ENCODE data around the gene SLC17A7. TPM values are rescaled to one million over a fixed set of nuclear protein-coding genes. Genes with fewer than 3 reads are reported as not detected.

The SLC17A7 gene
- total RNA-seq, 2 experiments from 2014 or later, result not detected

DNA sequence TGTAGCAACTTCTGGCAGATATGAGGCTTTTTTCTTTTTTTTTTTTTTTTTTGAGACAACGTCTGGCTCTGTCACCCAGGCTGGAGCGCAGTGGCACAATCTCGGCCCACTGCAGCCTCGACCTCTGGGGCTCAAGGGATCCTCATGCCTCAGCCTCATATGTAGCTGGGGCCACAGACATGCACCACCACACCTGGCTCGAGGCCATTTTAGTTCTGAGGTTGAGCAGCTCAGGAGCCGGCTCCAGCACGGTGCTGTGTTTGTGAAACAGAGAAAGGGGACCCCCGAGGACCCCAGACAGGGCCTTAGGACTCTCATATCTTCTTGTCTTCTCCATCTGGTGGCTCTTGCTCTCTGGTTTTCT is 29.3 kb upstream of the SLC17A7 start:
- Mint-ChIP-seq H3K4me1 (ENCODE audit: low read depth) (peaks cover 54% of the 10 kb centered on the region), H3K9me3 (no peaks in the 10 kb centered on the region), H3K27me3 (no peaks in the 10 kb centered on the region), H3K36me3 (ENCODE audit: low read depth) (peaks cover 21% of the 10 kb centered on the region), H3K27ac (peak overlapping the region; percentile 98), H3K4me3 (peak overlapping the region; percentile 79)
- H3K36me3 ChIP-seq (ENCODE audit: insufficient read depth, low read length), result peaks cover 15% of the 10 kb centered on the region
- DNase-seq (no peak), ATAC-seq (ENCODE audit: poor library complexity) (no peak)
- no peaks in the 10 kb centered on the region for H3K9me3 ChIP-seq (ENCODE audit: control insufficient read depth in 1 of 2, insufficient read depth in 1 of 2, low read length in 2 of 2)
- TF ChIP-seq, protein P1, sequence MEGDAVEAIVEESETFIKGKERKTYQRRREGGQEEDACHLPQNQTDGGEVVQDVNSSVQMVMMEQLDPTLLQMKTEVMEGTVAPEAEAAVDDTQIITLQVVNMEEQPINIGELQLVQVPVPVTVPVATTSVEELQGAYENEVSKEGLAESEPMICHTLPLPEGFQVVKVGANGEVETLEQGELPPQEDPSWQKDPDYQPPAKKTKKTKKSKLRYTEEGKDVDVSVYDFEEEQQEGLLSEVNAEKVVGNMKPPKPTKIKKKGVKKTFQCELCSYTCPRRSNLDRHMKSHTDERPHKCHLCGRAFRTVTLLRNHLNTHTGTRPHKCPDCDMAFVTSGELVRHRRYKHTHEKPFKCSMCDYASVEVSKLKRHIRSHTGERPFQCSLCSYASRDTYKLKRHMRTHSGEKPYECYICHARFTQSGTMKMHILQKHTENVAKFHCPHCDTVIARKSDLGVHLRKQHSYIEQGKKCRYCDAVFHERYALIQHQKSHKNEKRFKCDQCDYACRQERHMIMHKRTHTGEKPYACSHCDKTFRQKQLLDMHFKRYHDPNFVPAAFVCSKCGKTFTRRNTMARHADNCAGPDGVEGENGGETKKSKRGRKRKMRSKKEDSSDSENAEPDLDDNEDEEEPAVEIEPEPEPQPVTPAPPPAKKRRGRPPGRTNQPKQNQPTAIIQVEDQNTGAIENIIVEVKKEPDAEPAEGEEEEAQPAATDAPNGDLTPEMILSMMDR (IDR thresholded peaks at IDR 0.05), result no peak
- ChIA-PET CTCF (interaction anchor here (0.6 to 2.4 kb wide), 25 partner anchors 13 to 245 kb away, joined by 3 to 24 read pairs (median 4); partner anchors contain the start of genes ALDH16A1, GFY, PIH1D1 and RPS11), POLR2A (interaction anchor here (0.6 to 6.4 kb wide), 13 partner anchors 13 to 207 kb away, joined by 3 to 120 read pairs (median 5); partner anchors contain the start of genes ALDH16A1, KASH5, PIH1D1 and PRMT1)
- no peak overlapping the region for H3K4me3 ChIP-seq (ENCODE audit: low read length)
- H3K27ac ChIP-seq (ENCODE audit: low read depth in 1 of 2, low read length in 2 of 2), result peak overlapping the region; percentile 86 to 96
- intact Hi-C loops (cut with DNase I, micrococcal nuclease), result loop anchor here in 1 of 2 experiments (1.0 to 10.0 kb wide), 4 partner anchors 27 to 244 kb away; partner anchors contain the start of gene PRMT1
- H3K4me1 ChIP-seq (ENCODE audit: insufficient read depth, low read length), result peaks cover 83% of the 10 kb centered on the region
- no peaks in the 10 kb centered on the region for H3K27me3 ChIP-seq (ENCODE audit: control insufficient read depth in 1 of 2, insufficient read depth in 2 of 2, low read length in 2 of 2)

DNA sequence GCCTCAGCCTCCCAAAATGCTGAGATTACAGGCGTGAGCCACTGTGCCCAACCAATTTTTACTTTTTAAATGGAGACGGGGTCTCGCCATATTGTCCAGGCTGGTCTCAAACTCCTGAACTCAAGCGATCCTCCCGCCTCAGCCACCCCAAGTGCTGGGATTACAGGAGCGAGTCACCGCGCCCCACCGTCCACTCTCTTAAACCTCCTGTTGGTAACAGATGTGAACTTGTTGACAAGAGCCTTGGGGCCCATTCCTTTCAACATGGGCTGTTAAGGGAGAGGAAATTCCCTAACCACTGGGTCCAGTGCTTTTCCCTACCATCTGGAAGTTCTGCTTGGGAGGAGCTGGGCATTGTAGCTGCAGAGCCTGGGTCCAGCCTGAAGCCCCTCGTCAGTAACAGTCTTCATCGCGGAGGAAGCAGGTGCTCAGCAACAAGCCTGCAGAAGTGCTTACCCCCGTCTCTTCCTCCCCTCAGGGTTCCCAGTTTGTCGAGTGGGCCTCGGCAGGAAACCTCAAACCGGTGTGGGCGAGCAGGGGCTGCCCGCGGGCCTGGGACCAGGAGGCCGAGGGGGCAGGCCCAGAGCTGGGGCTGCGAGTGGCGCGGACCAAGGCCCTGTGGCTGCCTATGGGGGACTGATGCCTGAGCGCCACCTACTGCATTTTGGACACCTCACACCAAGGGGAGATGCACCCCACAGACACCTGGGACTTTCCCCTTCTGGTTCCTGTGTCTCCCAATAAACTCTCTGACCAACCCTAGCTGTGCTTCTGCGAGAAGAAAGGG is 28.7 kb upstream of the SLC17A7 start:
- no peaks in the 10 kb centered on the region for H3K9me3 ChIP-seq (ENCODE audit: control insufficient read depth in 1 of 2, insufficient read depth in 1 of 2, low read length in 2 of 2)
- H3K9me3 Mint-ChIP-seq, result no peaks in the 10 kb centered on the region
- H3K27ac Mint-ChIP-seq, result peak overlapping the region; percentile 98
- peak; percentile 37 for ATAC-seq (ENCODE audit: poor library complexity)
- peaks cover 49% of the 10 kb centered on the region for H3K4me1 Mint-ChIP-seq (ENCODE audit: low read depth)
- intact Hi-C loops (cut with DNase I, micrococcal nuclease), result loop anchor here (1.0 to 10.0 kb wide), 6 partner anchors 17 to 243 kb away; partner anchors contain the start of genes ALDH16A1 (in 1 of the 2), PRMT1 (in 1 of the 2) and RRAS (in 1 of the 2)
- TF ChIP-seq, protein P1 (IDR thresholded peaks at IDR 0.05), result peak; percentile 74
- H3K27ac ChIP-seq (ENCODE audit: low read depth in 1 of 2, low read length in 2 of 2), result peak overlapping the region; percentile 86 to 96
- H3K4me3 Mint-ChIP-seq, result peak overlapping the region; percentile 79
- POLR2A ChIA-PET, result interaction anchor here (0.6 to 6.4 kb wide), 17 partner anchors 9 to 208 kb away, joined by 3 to 120 read pairs (median 4); partner anchors contain the start of genes ALDH16A1, KASH5, PIH1D1 and PRMT1
- H3K4me1 ChIP-seq (ENCODE audit: insufficient read depth, low read length), result peaks cover 89% of the 10 kb centered on the region
- peaks cover 15% of the 10 kb centered on the region for H3K36me3 Mint-ChIP-seq (ENCODE audit: low read depth)
- DNase-seq, result peak; percentile 54 to 97 (median 70)
- H3K27me3 Mint-ChIP-seq, result no peaks in the 10 kb centered on the region
- CTCF ChIA-PET, result interaction anchor here (0.6 to 2.4 kb wide), 26 partner anchors 12 to 1895 kb away, joined by 3 to 24 read pairs (median 4); partner anchors contain the start of genes ALDH16A1, GFY, PIH1D1 and RPS11
- H3K27me3 ChIP-seq (ENCODE audit: control insufficient read depth in 1 of 2, insufficient read depth in 2 of 2, low read length in 2 of 2), result no peaks in the 10 kb centered on the region
- peaks cover 21% of the 10 kb centered on the region for H3K36me3 ChIP-seq (ENCODE audit: insufficient read depth, low read length)
- no peak overlapping the region for H3K4me3 ChIP-seq (ENCODE audit: low read length)

DNA sequence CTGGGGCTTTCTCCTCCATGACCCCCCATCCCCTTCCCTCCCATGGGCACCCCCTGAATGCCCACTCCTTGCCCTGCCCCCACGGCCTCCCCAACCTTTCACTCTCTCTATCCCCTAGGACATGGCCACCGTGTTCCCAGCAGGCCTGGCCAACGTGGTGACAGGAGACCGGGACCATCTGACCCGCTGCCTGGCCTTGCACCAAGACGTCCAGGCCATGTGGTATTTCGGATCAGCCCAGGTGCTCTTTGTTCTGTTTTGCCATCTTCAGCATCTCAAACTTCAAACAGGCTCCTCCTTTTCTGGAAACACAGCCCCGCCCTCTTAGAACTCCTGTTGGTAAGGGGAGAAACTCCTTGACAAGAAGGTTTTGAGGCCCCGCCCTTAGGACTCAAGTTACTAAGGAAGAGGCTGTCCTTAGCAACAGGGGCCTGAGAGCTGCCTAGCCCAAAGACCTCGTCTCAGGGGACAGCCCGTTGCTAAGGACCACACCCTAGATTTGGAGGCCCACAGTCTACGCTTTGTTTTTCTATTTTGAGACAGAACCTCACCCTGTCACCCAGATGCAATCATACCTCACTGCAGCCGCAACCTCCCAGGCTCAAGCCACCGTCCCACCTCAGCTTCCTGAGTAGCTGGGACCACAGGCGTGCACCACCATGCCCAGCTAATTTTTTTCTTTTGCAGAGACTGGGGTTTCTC is 27.6 kb upstream of the SLC17A7 start:
- POLR2A ChIA-PET, result interaction anchor here (0.6 to 6.4 kb wide), 14 partner anchors 10 to 211 kb away, joined by 3 to 120 read pairs (median 4); partner anchors contain the start of genes ALDH16A1, KASH5, PIH1D1 and PRMT1
- ATAC-seq (ENCODE audit: poor library complexity) (peak; percentile 75), DNase-seq (peak; percentile 74 to 99 (median 84))
- Histone ChIP-seq H3K4me3 (ENCODE audit: low read length) (peak overlapping the region; percentile 9), H3K4me1 (ENCODE audit: insufficient read depth, low read length) (peaks cover 96% of the 10 kb centered on the region), H3K9me3 (ENCODE audit: control insufficient read depth in 1 of 2, insufficient read depth in 1 of 2, low read length in 2 of 2) (no peaks in the 10 kb centered on the region), H3K36me3 (ENCODE audit: insufficient read depth, low read length) (peaks cover 32% of the 10 kb centered on the region), H3K27ac (ENCODE audit: low read depth in 1 of 2, low read length in 2 of 2) (peak overlapping the region; percentile 86 to 96), H3K27me3 (ENCODE audit: control insufficient read depth in 1 of 2, insufficient read depth in 2 of 2, low read length in 2 of 2) (no peaks in the 10 kb centered on the region)
- peaks cover 14% of the 10 kb centered on the region for H3K36me3 Mint-ChIP-seq (ENCODE audit: low read depth)
- intact Hi-C loops (cut with DNase I, micrococcal nuclease), result loop anchor here (1.0 to 2.0 kb wide), 3 partner anchors 15 to 171 kb away; partner anchors contain the start of genes ALDH16A1 (in 1 of the 2) and RRAS (in 1 of the 2)
- peak overlapping the region; percentile 98 for H3K27ac Mint-ChIP-seq
- CTCF ChIA-PET, result interaction anchor here (1.0 to 2.4 kb wide), 3 partner anchors 25 to 475 kb away, joined by 3 to 19 read pairs (median 6); partner anchors contain the start of genes GYS1 and RUVBL2
- no peaks in the 10 kb centered on the region for H3K9me3 Mint-ChIP-seq
- H3K27me3 Mint-ChIP-seq, result no peaks in the 10 kb centered on the region
- TF ChIP-seq, protein P1 (IDR thresholded peaks at IDR 0.05), result no peak
- peaks cover 42% of the 10 kb centered on the region for H3K4me1 Mint-ChIP-seq (ENCODE audit: low read depth)
- peak overlapping the region; percentile 84 for H3K4me3 Mint-ChIP-seq
